HG02798 (cell line): Measurements from ENCODE around the gene ACAA1.
A peak's percentile ranks its signal among the peaks of the same experiment; 100 is the strongest.
"Not testable (repeated sequence)": the region's sequence is repeated elsewhere in the genome, so short reads cannot be mapped to it uniquely, and the experiment has no call there.

Experiments used
- ATAC-seq: cut with Tn5 transposase; IDR thresholded peaks from one replicate; pipeline ENCODE4 v1.9.1; 2021; ENCODE audit warnings: mild to moderate bottlenecking; ENCODE audit not compliant: unreplicated experiment, poor library complexity

ACAA1 gene, protein sequence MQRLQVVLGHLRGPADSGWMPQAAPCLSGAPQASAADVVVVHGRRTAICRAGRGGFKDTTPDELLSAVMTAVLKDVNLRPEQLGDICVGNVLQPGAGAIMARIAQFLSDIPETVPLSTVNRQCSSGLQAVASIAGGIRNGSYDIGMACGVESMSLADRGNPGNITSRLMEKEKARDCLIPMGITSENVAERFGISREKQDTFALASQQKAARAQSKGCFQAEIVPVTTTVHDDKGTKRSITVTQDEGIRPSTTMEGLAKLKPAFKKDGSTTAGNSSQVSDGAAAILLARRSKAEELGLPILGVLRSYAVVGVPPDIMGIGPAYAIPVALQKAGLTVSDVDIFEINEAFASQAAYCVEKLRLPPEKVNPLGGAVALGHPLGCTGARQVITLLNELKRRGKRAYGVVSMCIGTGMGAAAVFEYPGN

DNA sequence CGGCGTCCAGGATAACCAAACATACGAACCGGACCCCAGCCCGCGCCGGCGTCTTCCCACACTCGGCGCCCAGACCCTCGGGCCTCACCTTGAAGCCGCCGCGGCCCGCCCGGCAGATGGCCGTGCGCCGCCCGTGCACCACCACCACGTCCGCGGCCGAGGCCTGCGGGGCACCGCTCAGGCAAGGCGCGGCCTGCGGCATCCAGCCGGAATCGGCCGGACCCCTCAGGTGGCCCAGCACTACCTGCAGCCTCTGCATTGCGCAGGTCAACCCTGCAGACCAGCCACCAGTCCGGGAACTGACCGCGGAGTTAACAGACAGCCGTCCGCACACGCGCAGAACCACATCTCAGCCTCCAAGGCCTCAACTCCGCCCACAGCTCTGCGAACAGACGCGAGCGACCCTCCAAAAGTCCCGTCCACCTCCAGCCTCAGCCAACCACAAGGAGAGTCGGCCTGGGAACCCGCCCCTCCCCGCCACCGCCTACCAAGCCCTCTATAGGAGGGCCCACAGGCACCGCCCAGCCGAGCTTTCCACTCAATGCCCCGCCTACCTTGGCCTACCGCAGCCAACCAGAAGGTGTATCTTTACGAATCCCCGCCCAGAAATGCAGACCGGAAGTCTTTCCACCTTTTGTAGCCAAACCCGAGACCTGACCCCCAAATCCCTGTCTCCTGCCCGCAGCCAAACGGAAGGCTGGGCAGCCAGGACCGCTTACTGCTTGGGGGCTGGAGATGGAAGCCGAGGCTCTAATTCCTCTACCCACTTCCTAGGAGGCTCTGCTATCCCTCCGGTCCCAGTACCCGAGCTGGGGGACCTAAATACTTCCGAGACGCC, at the start of gene ACAA1:
TSS of gene ACAA1 (minus strand) at position 351 of the 838 bp plus-strand sequence. CDS start at position 259, 92 bp downstream.
- peak; percentile 94 for ATAC-seq

DNA sequence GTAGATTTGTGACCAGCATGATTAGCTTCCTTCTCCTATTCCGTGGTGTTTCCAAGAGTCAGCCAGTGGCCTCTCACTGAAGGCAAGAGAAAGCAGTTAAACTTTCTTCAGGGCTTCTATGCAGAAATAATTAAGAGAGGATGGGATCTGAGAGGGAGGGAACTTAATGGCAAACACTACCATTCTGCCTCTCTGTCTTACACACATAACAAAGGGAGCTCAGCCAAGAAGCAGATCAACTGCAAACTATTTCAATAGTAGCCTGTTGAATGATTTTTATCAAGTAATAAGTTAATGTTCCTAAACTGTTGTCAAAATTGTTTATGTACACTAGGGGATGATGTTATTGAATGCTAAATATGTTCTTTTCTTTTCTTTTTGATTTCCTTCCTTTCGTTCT, 40.3 kb upstream of the ACAA1 start:
- ATAC-seq = no peak

DNA sequence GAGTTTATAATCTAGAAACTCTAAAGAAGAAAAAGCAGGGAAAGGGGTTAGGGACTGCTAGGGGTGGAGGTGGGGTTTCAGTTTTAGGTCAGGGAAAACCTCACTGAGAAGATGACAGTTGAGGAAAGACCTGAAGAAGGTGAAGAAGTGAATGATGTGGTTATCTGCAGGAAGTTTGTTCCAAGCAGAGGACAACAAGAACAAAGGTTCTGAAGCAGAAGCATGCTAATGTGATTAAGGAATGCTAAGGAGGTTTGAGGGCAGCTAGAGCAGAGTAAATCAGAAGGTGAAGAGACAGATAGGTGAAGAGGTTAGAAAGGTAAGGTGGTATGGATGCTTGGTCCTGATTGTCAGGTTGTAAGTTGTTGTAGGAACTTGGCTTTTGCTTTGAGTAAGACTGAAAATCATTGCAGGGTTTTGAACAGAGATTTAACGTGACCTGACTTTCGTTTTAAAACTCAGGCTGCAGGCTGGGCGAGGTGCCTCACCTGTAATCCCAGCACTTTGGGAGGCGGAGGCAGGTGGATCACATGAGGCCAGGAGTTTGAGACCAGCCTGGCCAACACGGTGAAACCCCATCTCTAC, 37.0 kb upstream of the ACAA1 start:
- ATAC-seq = peak; percentile 64

DNA sequence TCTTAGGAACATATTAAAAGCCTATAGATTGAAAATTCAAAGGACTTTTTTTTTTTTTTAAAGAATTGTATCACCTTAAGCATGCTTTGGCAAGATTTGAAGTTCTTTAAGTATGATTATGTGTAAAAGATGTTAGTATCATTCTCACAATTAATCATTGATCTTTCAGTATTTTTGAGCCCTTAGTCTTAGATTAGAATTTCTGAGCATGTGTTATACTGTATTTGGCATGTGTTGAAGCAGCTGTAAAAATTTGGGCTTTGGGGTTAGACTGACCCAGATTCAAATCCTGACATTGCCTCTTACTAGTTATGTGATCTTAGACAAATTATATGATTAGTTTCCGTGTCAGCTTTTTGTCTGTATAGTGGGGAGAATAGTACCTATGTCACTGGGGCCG, 34.7 kb upstream of the ACAA1 start:
- ATAC-seq = no peak

DNA sequence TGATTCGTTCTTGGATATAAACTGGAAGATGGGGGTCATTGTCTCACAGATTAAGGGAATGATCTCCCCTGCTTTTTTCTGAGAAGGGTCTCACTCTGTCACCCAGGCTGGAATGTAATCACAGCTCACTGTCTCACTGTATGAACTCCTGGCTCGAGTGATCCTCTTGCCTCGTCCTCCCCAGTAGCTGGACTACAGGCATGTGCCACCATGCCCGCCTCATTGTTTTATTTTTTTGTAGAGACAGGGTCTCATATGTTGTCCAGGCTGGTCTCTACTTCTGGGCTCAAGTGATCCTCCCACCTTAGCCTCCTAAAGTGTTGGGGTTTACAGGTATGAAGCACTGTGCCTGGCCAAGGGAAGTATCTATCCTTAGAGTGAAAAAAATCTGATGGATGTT, 33.8 kb upstream of the ACAA1 start:
- no peak for ATAC-seq

DNA sequence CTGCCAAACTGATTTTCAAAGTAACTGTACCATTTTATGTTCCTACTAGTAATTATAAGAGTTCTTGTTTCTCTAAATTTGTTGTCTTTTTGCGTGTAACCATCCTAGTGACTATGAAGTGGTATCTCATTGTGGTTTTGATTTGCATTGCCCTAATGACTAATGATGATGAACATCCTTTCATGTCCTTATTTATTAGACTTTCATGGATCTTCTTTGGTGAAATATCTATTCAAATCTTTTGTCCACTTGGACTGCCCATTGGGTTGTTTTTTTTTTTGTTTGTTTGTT, 32.0 kb upstream of the ACAA1 start:
- ATAC-seq = no peak

DNA sequence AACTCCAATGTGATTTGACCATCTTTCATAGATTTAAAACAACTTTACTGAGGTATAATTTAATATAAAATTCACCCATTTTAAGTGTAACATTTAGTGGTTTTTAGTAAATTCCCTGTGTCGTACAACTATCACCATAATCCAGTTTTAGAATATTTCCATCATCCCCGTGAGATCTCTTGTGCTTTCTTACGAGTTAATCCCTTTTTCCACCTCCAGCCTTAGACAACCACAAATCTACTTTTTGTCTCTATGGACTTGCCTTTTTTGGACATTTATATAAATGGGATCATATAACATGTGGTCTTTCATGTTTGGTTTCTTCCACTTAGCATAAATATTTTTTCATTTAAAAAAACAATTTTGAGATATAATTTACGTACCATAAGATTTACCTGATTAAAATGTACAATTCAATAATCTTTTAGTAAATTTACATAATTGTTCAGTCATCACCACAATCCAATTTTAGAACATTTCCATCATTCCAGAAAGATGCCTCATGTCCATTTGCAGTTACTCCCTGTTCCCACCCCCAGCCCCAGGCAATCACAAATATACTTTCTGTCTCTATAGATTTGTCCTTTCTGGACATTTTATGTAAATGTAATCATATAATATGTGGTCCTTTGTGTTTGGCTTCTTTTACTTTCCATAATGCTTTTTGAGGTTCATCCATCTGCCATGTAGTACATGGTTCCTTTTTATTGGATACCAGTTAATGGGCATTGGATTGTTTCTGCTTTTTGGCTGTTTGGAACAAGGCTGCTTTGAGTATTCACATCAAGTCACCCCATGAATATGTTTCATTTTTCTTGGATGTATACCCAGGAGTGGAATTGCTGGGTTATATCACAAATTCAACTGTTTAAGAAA, 31.5 kb upstream of the ACAA1 start:
- no peak for ATAC-seq

DNA sequence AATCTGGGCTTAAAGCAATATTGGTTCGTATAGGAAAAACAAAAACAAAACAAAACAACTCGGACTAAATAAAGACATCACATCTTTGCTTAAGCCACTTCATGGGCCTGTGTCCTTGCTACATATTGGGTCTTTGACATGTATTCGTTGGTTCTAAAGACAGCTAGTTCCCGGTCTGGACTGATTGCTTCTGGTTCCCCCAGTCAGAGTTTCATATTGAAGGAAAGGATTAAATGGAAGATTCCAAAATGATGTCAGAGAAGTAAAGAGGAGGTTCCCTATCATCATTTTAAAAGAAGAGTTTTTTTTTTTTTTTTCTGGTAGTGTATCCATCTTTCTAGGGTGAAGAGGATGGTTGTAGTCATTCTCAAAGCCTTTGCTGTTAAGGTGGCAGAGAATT, 30.7 kb upstream of the ACAA1 start:
- no peak for ATAC-seq

DNA sequence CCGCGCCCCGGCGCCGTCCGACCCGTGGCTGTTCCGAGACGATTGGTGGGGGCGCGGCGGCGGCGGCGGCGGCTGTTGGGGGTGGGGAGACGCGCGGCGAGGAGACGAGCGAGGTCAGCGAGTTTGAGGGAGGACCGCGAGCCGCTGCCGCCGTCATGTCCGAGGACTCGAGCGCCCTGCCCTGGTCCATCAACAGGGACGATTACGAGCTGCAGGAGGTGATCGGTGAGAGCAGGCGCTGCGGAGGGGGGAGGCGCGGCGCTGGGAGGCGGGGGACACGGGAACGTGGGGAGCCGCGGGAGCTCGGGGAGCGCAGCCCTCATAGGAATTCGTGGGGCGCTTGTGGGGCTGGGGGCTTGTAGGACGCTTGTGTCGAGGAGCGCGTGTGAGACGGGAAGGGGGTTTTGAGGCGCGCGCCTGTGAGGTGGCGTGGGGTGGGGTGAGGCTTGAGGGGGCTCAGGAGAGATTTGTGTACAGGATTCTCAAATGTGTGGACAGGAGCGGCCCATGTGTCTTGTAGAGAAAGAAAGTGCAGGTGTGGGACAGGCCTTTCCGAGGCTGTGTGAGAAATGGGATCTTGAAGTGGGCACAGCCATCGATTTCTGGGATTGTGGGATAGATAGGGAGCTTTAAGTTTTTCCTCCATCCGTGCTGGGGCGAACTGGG, 28.9 kb upstream of the ACAA1 start:
- ATAC-seq = no peak

DNA sequence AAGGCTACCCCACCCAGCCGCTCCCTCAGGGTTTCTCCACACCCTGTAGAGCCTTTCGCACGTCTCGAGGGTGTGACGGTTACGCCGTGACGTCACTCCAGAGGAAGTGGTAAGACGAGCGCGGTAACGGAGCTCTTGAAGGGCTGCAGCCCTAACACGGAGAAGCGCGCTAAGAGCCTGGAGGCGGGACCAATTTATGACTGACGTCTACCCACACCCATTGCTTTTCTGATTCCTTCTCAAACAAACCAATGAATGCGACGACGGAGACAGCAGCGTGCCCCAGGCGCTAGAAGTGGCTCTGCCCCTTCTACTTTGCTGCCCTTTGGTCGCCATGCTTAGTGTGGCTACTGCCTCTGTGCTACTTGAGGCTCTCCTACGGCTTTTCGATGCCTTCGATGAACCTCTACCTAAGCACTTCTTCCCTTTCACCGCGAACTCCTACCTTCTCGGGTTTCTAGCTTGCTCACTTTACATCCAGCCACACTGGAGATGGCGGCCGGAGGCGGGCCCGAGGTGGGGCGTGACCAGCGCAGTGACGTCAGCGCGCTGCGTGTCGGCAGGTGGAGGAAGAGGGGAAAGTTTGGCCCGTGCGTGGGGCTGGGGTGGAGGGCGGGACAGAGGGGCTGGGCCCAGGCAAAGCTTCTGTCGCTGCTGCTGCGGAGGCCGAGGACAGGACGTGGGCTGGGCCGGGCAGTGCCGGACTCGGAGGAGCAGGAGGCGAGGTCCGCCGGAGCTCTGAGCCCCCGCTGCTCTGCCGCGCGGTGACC, 28.2 kb upstream of the ACAA1 start, which contains the start of gene OXSR1:
TSS of gene OXSR1 (plus strand) at position 586 of the 770 bp plus-strand sequence. CDS start 340 bp downstream, outside the sequence.
- ATAC-seq = peak; percentile 92

DNA sequence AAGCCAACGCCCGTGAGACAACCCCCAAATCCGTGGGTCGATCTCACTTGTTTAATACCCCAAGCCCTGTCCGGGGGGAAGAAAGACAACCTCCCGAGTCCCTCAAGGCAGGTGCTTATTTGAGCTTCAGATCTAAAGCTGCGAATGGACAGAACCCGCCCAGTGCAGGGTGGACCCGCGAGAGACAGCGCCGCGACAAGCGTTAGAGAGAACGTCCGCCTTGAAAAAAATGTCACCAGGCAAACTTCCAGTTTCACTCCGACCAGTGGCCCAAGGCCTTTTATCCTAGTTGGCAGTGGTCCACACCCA, 27.7 kb upstream of the ACAA1 start:
- peak; percentile 14 for ATAC-seq

DNA sequence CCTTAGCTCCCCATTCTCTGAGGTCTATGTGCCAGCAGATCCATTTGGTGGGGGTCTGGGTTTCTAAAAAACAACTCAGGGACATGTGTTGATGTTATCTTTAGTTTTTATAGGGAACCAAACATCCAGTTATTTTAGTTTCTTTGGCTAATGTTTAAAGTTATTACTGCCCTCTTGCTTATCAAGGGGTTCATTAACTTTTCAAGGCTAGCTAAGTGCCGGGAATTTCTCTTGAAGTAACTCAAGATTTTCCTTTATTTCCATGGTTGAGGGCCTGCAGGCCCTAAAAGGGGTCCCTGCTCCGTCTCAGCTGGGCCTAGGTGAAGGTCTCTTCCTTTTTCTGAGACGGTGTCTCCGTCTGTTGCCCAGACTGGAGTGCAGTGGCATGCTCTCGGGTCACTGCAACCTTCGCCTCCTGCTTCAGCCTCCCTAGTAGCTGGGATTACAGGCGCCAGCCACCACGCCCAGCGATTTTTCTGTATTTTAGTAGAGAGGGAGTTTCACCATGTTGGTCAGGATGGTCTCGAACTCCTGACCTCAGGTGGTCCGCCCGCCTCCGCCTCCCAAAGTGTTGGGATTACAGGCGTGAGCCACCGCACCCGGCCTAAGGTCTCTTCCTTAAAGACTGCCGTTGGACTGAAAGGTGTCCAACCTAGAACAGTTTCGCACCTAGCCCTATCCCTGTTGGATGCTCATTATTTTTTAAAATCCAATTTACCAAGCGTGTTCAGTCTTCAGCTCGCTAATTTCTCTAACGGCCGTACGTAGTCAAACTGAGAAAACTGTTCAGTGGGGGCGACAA, 27.1 kb upstream of the ACAA1 start:
- ATAC-seq = no peak

DNA sequence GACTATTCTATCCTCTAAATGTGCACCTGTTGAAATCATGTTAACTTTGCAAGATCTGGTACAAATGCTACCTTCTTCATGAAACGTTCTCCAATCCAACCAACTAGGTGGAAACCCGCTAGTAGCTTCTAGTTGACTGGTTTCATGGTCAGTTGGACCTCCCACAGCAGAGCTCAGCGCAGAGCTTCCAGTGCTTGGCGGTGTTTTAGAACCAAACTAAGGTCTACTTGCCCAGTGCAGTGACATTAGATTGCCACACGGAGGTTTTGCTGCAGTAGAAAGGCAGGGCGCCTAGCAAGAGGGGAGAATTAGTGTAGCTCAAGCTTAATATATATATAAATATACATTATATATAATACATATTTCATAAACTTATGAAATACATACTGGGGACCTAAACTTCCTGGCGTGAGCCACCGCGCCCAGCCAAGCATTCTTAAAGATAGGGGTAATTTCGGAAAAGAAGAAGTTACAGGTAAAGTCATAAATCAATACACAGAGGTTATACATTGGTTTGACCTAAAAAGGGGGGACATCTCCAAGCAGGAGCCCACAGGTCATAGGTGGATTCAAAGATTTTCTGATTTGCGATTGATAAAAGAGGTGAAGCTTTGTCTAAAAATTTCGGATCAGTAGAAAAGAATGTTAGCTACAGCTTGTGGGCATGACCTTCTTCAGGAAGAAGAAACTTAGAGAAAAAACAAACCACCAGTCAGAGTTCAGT, 26.4 kb upstream of the ACAA1 start:
- no peak for ATAC-seq

DNA sequence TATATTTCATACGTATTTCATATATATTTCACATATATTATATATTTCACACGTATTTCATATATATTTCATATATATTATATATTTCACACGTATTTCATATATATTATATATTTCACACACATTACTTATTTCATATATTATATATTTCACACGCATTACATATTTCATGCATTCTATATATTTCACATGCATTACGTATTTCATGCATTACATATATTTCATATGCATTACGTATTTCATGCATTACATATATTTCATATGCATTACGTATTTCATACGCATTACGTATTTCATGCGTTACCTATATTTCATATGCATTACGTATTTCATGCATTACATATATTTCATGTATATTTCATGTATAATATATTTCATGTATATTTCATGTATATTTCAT, 23.8 kb upstream of the ACAA1 start:
- not testable (repeated sequence) for ATAC-seq

DNA sequence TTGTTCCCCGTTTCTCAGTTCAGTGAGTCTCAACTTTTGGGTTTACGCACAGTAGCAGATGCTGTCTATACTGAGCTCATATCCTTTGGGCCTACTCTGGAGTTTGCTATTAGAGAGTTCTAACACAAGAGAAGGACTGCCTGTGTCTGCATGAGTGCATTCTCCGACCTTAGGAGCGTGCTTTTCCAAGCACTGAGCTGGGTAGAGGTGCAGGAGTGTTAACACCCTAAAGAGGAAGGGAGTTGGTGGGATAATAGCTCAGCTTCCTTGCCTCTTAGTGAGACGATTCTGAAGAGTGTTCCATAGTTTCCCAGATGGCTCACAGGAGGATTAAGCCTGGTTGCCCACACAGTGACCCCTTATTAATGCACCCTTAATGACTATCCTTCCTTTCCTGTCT, 21.5 kb upstream of the ACAA1 start:
- no peak for ATAC-seq

DNA sequence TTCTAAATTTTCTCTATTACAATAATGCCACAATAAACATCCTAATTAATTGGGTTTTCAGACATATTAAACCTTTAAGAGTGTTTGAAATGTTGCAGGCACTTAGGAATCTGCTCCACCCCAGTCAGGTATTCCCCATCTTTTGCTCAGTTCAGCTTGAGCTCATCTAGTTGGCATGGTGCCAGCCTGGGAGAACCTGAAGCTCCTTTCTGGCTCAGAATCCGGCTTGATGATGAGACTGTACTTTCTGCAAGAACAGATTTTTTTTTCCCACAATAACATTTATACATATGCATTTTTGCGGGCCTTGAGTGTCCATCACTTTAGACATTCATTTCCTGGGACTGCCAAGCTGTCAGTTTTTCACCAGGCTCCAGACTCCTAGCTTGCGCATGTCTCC, 20.7 kb upstream of the ACAA1 start:
- ATAC-seq = no peak

DNA sequence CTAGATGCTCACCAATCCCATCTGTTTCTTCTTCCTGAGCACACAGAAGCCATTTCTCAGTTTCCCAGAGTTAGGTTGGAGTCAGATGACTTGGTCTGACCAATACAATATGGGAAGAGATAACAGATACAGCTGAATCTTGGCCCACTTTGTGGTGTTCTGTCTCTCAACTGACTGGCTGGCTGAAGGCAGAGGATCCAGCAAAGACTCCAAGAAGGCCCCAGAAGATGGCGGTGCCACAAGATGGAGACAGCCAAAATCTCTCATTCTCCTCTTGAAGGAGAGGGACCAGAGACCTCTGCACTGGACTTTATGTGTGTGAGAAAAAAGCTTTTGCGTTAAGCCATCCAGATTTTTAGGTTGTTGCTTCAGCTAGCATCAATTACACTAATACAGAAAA, 20.2 kb upstream of the ACAA1 start:
- no peak for ATAC-seq

DNA sequence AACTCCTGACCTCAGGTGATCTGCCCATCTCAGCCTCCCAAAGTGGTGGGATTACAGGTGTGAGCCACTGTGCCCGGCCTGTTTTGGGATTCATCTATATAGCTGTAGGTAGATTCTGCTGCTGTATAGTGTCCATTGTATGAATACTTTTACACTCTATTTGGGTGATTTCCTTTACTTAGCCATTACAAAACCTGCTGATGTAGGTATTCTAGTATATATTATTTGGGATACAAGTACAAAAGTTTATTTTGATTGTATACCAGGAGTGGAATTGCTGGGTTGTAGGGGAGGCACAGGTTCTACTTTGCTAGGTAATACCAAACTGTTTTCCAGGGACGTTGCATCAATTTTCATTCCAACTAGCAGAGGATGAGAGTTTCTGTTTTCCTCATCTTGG, 18.9 kb upstream of the ACAA1 start:
- ATAC-seq = no peak
